ENCODE measurements around the gene CREBRF.

The CREBRF gene

DNA sequence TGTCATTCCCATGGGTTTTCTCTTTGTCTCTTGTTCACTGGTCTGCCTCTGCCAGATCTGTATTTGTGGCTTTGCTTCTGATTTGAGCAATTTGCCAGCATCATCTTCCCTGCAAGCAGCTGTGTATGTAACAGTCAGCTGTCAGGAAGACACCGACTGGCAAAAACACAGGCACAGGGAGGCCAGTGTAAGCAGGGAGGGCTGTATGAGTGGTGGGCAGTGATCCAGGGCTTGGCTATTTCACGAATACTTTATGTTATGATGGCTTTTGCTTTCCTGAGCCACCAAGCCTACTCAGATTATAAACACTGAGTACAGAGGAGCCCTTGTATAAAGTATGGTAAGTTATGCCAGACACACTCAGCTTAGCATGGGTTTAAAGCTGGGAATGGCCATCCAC is 99.8 kb downstream of the CREBRF start:
- no peak for DNase-seq (ENCODE audit: low spot score)

DNA sequence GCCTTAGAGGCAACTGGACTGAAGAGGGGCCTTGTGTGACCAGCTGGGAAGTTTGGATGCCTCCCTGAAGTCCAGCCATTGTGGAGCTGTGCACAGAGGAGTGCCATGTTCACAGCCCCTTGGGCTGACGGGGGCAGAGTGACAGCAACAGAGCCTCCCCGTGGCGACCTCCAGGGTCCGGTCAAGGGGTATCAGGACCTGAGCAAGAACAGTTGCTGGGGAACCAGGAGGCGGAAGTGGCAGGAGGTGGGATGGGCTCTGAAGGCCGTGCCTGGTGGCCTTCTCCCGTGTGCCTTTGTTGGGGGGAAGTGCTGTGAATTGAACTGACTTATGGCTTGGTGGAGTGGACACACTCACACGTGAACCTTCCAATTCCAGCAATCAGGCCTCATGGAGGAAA is 102.2 kb downstream of the CREBRF start:
- DNase-seq (ENCODE audit: low spot score), result no peak

DNA sequence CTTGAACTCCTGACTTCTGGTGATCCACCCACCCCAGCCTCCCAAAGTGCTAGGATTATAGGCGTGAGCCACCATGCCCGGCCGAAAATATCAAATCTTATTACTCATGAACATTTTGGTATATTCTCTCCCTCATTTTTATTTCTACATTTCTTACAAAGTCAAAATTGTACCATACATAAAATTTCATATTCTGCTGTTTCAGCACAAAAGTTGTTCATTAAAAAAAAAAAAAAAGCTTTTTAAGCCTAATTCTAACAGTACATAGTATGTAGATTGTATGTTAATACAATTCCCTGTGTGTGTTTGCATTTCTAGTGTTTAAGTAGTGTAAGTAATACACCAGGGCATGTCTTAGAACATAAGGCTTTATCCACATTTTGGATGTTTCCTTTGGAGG is 103.1 kb downstream of the CREBRF start:
- DNase-seq (ENCODE audit: low spot score), result no peak

DNA sequence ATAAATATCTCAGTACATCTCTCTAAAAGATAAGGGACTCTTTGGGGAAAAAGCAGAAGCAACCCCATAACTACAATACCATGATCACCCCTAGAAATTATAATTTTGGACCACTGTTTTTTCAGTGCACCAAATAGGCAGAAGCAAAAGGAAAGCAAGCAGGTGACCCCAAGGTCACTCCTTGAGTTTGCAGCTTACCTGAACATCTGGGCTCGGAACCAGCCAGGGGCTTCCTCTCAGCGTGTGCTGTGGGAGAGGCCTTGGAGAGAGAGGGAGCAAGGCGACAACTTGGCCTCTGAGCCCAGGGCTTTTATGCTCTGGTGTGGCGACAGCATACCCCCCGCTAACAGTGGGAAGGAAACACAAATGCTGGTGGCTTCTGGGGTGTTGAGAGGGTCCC is 105.0 kb downstream of the CREBRF start:
- DNase-seq (ENCODE audit: low spot score), result no peak

DNA sequence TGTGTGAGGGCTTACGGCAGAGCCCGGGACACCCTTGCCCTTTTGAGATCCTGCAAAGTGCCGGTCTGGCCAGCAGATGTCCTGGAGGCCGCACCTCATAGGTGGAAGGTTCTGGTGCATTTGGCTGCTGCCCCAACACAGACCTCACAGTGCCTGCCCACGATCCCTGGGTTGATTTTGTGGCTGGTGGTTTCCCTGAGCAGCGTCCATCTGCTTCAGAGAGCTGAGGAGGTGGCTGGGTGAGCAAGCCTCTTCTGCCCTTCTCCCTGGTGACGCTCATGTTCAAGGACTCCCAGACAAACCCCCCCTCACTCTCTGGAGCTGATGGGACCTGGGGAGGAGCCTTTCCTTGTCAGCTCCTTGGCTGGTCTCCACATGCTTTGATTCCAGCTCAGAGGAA is 107.1 kb downstream of the CREBRF start:
- DNase-seq (ENCODE audit: low spot score), result no peak

DNA sequence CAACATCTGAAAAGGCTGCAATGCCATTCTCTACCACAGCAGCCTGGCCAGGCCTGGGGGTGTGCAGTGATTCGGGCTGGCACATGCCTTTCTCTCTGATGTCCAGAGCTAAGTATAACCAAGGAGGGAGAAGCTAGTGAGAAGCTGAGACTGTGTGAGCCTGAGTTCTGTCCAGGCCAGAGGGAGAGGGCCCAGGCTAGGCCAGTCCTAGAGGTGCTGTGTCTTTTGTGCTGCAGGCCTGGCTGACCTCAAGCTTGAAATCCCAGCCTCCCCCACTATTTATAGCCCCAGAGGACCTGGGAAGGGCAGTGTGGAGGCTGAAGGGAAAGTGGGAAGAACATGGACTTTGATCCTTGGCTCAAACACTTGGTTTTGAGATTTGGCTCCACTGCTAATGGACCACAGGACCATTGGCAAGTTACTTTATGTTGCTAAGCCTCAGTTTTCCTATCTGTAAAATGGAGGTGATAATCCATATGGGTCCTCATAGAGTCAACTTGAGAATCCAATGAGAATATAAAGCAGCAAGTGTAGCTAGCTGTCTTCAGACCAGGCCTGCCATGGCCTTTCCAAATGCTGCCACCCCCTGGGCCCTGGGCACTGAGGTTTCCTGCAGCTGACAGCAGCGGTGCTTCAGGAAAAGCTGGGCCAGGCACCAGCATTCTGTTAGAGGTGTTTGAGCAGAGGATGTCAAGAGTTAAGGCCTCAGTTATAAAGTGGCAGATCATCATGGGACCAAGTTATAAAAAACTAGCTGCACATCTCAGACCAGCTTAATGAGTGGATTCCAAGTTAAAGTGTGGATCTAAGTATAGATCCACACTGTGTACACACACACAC is 109.2 kb downstream of the CREBRF start:
- no peak for DNase-seq (ENCODE audit: low spot score)

DNA sequence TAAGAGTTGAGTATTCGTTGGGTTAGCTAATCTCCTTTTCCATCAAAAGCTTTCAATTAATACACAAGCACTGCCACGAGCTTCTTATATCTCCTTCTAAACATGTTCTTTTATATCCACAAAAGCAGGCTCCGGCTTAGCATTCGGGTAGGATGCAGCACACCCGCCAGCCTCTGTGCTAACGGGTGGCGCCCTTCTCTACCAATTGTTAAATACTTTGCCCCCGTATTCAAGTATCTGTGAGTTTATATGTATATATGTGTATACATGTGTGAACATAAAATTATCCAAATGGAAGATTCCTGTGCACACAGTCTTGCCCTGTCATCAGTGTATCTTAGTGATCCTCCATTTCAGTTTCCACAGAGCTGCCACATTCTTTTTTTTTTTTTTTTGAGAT is 116.0 kb downstream of the CREBRF start:
- DNase-seq (ENCODE audit: low spot score), result no peak

DNA sequence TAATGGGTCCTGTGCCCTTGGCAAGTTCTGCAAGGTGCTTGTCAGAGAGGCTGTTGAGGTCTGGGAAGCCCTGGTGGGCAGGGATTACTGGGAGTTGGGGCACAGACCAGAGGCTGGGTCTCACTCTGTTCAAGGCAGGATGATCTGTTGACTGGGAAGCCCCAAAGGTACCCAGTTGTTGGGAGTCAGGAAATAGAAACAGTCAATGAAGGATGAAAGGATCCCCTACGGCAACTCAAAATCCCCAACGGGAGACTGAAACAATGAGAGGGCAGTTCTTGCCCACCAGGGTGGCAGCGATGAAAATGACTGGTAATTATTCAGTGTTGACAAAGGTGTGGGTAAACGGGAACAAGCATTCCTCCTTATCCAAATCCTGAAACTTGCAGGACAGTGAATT is 119.4 kb downstream of the CREBRF start:
- DNase-seq (ENCODE audit: low spot score), result no peak

DNA sequence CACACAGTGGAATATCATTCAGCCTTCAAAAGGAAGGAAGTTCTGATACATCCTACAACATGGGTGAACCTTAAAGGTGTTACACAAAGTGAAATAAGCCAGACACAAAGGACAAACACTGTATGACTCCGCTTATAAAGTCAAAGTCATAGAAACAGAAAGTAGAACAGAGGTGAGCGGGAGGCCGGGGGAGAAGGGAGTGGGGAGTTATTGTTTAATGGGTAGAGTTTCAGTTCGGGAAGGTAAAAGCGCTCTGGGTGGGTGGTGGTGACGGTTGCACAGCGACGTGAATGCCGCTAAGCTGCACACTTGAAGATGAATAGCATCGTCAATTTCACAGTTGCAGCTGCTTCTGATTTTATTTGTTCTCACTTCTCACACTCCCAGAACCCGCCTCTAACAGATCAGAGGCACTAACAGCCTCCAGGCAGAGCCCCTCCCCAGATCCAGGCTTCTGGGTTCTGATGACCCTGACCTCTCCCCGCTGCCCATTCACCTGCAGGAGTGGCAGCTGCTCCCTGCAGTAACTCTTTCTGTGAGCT is 122.3 kb downstream of the CREBRF start:
- no peak for DNase-seq (ENCODE audit: low spot score)

DNA sequence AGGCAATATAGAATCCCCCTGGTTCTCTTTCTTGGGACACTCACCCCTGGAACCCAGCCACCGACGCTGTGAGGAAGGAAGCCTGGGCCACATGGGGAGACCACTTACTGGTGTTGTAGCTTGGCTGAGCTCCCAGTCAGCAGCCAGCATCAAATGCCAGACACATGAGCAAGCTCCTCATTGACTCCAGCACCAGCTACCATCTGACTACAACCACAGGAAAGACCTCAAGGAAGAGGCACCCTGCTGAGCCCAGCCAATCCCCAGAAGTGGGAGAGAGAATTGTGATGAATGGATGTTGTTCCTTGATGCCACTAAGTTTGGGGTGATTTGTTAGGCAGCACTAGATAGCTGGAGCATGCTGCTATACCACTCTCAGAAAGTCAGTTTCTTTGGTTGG is 124.2 kb downstream of the CREBRF start:
- DNase-seq (ENCODE audit: low spot score), result peak; percentile 30

DNA sequence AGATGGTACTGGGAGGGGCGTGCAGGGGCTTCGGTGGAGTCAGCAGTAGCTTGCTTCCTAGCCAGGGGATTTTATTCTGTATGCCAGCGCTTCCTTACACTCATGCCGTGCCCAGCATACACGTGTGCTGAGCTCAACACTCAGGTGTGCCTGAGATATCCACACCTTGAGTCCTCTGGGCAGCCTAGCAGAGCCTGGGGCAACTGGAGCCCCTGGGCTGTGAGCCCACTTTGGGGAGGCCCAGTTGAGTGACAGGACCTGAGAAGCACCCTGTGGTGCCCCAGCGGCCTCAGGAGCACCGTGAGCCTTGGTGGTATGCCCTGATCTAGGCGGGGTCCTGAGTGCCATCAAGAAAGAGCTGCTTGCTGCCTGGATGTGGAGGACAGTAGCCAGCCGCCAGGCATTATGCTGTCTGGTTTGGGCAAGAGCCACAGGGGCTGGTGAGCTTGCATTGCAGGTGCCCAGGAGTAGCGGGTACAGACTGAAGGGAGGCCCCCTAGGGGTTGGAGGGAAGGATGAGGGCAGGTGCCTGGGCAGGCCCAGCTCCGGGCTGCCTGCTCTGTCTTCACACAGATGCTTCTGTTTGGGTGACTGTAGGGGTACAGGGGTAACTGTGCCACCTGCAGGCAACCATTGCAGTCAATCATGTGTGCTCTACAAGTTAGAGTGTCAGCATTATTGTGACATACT is 131.0 kb downstream of the CREBRF start:
- peak; percentile 20 for DNase-seq (ENCODE audit: low spot score)

DNA sequence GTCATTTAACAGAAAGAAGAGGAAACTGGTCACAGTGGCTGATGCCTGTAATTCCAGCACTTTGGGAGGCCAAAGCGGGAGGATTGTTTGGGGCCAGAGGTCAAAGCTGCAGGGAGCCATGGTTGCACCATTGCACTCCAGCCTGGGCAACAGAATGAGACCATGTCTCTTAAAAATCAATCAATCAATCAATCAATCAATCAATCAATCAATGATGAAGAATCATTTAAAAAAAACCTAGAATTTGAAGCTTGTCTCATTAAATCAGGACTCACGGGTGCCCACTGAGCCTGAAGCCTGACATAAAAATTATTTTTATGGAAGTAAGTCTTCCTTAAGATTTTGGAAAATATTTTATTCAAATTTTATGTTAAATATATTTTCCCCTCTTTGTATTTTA is 132.1 kb downstream of the CREBRF start:
- DNase-seq (ENCODE audit: low spot score), result no peak

Data from RKO (cell line).